Measurements from ENCODE around the gene SPEF1.
"Not testable (repeated sequence)": the region's sequence is repeated elsewhere in the genome, so short reads cannot be mapped to it uniquely, and the experiment has no call there.

Gene SPEF1, protein sequence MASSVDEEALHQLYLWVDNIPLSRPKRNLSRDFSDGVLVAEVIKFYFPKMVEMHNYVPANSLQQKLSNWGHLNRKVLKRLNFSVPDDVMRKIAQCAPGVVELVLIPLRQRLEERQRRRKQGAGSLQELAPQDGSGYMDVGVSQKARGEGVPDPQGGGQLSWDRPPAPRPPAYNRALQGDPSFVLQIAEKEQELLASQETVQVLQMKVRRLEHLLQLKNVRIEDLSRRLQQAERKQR

DNA sequence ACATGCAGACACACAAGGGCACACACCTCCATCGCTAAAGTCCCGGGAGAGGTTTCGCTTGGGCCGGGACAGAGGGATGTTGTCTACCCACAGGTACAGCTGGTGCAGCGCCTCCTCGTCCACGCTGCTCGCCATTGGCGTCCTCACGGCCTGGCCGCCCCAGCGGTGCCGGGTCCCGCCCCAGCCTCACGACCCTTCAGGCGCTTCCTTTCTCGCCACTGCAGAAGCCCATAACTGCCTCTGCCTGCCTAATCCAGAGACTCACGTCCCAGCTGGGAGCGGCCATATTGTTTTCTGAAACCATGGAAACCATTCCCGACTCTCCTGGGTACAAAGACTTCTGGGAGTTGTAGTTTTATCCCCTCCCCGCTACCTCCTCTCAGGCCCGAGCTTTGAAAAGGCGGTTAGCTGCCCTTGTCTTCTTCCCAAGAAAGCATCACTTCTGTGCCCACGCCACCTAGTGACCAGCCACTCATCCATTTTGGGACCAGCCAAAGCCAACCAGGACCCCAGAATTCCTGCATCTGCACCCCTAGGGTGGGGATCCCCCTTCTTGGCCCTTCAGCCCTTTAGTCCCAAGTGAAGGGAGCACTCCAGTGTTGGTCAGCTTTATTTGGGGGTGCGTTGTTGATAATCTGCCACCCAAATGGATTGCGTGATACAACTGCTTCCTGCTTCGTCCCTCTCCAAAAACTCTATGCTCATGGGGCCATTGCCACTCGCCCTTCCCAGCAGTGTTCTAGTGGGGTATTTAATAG, at the start of gene SPEF1:
Gene SPEF1 (minus strand): TSS at position 296 of the 758 bp plus-strand sequence. CDS start 161 bp downstream, at position 135.
- peak; percentile 20 to 69 for DNase-seq

- DNase-seq, result not testable (repeated sequence)
Observed at GRCh38 chr20:3829891-3830290, 48.6 kb upstream of the SPEF1 start.

DNA sequence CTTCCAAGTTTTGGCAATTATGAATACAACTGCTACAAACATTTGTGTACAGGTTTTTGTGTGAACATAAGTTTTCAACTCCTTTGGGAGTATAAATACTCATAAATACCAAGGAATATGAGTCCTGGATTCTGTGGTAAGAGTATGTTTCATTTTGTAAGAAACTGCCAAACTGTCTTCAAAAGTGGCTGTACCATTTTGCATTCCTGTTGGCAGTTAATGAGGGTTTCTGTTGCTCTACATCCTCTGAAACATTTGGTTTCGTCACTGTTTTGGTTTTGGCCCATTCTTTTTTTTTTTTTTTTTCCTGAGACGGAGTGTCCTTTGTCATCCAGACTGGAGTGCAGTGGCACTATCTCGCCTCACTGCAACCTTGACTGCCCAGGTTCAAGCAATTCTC, 47.5 kb upstream of the SPEF1 start:
- no peak for DNase-seq

- DNase-seq, result no peak
Observed at GRCh38 chr20:3826420-3826819, 45.2 kb upstream of the SPEF1 start.

DNA sequence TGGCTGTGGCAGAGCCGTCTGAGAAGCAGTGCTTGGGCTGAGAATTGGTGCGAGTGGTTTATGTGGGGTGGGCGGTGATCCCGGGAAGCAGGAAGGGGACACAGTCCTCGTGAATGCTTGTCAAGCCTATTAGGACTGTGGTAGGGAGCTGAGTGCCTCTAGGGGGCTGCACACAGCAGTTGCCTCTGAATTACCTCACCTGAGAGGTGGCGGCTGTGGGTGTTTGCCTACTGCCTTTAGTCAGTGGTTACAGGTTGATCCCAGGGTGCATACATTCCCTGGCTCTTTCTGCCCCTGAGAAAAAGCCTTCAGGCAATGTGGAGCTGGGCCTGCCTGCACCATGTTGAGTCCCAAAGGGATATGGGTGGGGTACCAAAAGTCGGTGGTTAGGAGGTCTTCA, 44.3 kb upstream of the SPEF1 start:
- DNase-seq, result no peak

- no peak for DNase-seq
Observed at GRCh38 chr20:3823881-3824280, 42.6 kb upstream of the SPEF1 start.

DNA sequence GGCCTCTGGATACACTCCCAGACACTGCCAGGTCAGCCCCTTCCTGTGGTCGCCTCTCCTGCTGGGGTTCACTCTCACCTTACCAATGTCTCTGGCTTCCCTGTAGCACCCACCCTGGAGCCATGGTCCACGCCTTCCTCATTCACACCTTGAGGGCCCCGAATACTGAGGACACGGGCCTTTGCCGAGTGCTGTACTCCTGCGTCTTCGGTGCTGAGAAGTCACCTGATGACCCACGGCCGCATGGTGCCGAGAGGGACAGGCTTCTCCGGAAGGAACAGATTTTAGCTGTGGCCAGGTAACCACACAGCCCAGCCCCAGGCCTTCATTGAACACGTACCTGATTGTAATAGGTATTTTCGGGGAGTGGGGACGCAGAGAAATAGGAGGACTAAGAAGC, 40.7 kb upstream of the SPEF1 start:
- DNase-seq, result no peak

DNA sequence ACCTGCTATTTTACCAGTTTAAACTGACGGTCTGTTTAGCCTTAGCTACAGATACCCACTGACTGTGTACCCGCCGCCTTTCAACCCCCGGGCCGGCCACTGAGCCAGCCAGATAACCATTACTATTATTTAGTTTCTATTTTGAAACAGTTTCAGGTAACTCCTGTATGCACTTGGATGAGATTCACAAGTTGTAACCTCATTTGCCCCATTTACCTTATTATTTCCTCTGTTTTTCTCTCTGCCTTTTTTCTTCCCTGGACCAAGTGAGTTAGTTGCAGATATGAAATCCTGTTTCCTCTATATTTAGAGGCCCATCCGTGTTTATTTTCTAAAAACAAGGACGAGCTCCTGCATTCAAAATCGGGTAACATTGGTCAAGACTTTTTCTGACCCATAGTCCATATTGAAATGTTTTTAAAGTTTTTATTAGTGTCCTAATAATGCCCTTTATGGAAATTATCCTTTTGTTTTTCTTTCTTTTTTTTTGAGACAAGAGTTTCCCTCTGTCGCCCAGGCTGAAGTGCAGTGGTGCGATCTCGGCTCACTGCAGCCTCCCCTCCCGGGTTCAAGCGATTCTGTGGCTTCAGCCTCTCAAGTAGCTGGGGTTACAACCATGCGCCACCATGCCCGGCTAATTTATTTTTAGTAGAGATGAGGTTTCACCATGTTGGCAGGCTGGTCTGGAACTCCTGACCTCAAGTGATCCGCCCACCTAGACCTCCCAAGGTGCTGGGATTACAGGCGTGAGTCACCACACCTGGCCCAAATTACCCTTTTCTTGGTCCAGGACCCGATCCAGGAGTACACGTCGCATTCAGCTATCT, 39.9 kb upstream of the SPEF1 start:
- DNase-seq, result no peak

- peak; percentile 84 to 100 for DNase-seq
Observed at GRCh38 chr20:3820048-3820900, 39.0 kb upstream of the SPEF1 start, which contains the start of gene AP5S1. TSS of gene AP5S1 (plus strand) at chr20:3820547. CDS start at chr20:3822118, 1,571 bp downstream.

DNA sequence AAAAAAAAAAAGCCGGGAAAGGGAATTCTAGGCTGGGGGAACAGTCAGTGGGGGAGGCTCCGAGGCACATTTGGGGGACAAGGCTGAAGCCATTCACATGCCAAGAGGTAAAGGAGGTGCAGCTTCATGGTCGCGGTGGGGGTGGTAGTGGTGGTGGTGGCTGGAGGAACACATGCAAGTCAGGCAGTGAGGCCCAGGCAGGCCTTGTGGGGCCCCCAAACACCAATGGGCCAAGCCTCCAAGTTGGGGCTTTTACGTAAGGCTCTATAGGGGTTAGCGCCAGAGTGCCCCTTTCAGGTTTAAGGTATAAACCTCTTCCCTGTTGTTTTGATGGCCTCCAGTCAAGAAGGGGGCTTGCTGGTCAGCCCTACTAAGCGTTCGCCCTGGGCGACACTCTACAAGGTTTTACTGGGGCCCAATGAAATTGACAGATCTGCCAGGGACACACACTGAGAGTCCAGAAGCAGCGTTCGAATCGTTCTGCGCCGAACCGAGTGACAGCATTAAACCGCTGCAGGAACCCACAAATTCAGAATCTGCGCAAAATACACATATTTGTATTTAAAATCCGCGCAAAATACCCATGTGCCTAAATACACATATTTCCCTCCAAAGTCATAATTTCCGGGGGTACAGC, 38.3 kb upstream of the SPEF1 start:
- DNase-seq, result no peak

DNA sequence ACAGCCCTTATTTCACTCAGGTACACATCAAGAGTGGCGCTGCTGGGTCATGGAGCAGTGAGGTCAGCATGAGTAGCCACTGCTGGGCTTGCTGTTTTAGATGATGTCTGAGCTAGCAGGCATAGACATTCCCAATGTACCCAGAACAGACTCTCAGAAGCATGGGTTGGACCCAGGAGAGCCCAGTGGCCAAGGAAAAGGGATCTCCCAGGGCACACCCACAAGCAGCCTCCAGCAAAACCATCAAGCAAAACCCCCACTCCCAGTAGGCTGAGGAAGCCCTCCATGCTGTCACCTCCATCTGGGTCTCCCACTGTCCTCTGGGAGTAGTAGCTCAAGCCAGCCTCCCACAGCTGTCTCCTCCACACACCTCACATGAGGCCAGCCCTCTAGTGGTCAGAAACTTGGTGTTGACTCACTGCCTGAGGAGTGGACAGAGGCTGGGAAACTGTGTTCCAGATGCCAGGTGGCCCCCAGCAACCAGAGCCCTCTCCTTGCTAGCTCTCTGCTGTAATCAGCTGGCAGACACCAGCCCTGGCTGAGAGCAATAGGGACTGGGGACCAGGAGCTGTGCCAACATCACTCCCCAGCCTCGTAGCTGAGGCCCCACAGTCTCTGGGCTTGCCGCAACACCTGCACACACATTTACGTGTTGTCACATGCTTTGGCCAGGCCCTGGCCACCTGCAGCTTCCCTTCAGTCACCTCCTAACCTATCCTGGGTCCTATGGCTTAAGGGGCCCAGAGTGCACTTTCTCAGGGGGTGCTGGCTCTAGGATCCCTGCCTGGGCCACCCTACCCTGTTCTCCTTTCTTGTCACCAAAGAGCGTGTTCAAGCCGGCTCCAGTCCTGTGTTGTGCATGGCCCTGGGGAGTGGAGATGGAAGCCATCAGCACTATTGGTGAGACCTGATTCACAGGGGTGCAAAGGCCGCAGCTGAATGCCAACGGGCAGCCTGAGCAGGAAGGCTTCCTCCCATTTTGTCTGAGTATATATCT, 37.2 kb upstream of the SPEF1 start:
- DNase-seq, result peak in 1 of 2 donors; percentile 14

DNA sequence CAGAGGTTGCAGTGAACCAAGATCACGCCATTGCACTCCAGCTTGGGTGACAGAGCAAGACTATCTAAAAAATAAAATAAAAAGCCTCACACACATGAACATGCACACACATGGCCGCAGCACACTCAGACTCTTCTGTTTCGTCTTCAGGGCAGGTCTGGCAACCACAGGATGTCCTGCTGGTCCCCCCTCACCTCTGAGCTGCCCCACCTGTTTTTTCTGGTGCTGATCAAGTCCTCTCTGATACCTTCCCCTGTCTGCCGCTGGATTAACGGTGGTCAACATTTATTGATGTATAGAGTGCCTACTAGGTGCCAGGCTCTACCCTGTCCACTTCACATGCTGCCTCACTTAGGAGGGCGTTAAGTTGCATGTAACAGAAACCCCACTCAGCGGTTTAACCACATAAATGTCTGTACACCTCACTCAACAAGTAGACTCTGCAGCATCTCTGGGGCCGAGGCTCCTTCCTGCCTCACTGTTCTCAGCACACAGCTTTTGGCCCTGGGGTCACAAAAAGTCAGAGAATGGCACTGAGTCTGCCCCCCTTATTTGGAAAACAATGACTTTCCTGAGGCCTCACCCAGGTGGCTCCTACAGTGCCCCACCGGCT, 34.6 kb upstream of the SPEF1 start:
- DNase-seq, result no peak

- no peak for DNase-seq
Observed at GRCh38 chr20:3814928-3815495, 33.8 kb upstream of the SPEF1 start.

GRCh38 chr20:3813848-3814581, 32.8 kb upstream of the SPEF1 start:
- DNase-seq, result no peak

GRCh38 chr20:3812975-3813847, 32.0 kb upstream of the SPEF1 start:
- DNase-seq, result no peak

- no peak for DNase-seq
Observed at GRCh38 chr20:3812259-3812681, 31.0 kb upstream of the SPEF1 start.

GRCh38 chr20:3811467-3812258, 30.4 kb upstream of the SPEF1 start:
- DNase-seq, result peak; percentile 83 to 89
